NCI-H2081 (cell line): ENCODE measurements around the gene UBE2E1.
"Not testable (repeated sequence)": the region's sequence is repeated elsewhere in the genome, so short reads cannot be mapped to it uniquely, and the experiment has no call there.

Experiments used
- DNase-seq, 2 experiments: peaks; one replicate each; lab custom pipeline; 2025; lab: John Stamatoyannopoulos, UW

The UBE2E1 gene

GRCh38 chr3:23917679-23918303 lies 112.0 kb downstream of the UBE2E1 start:
- peak; percentile 56 to 60 for DNase-seq

- DNase-seq, result not testable (repeated sequence)
Observed at GRCh38 chr3:23918331-23918730, 112.6 kb downstream of the UBE2E1 start.

GRCh38 chr3:23919628-23920027 lies 113.9 kb downstream of the UBE2E1 start:
- no peak for DNase-seq

GRCh38 chr3:23920151-23920655 lies 114.4 kb downstream of the UBE2E1 start:
- no peak for DNase-seq

GRCh38 chr3:23921052-23921511 lies 115.3 kb downstream of the UBE2E1 start:
- no peak for DNase-seq

GRCh38 chr3:23923786-23924185 lies 118.0 kb downstream of the UBE2E1 start:
- no peak for DNase-seq

- no peak for DNase-seq
Observed at GRCh38 chr3:23926246-23926645, 120.5 kb downstream of the UBE2E1 start.

GRCh38 chr3:23926736-23927135 lies 121.0 kb downstream of the UBE2E1 start:
- no peak for DNase-seq

- no peak for DNase-seq
Observed at GRCh38 chr3:23928524-23928923, 122.8 kb downstream of the UBE2E1 start.

- no peak for DNase-seq
Observed at GRCh38 chr3:23931597-23931996, 125.8 kb downstream of the UBE2E1 start.

GRCh38 chr3:23932571-23932970 lies 126.8 kb downstream of the UBE2E1 start:
- DNase-seq, result no peak

GRCh38 chr3:23934253-23934652 lies 128.5 kb downstream of the UBE2E1 start:
- DNase-seq, result no peak

GRCh38 chr3:23937296-23937695 lies 131.5 kb downstream of the UBE2E1 start:
- no peak for DNase-seq

- DNase-seq, result no peak
Observed at GRCh38 chr3:23938688-23939087, 132.9 kb downstream of the UBE2E1 start.

- no peak for DNase-seq
Observed at GRCh38 chr3:23940775-23941174, 135.0 kb downstream of the UBE2E1 start.
